OCI-LY7 (cell line): ENCODE data around the gene SCGB1C1. TPM values are rescaled to one million over a fixed set of nuclear protein-coding genes. Genes with fewer than 3 reads are reported as not detected.

Experiments used
- BruUV-seq: library from RNA; stranded (reverse); fragments of 400-500 nt; replicated peaks from 2 replicates; lab custom pipeline; 2021; lab: Mats Ljungman, UMichigan
- CTCF ChIA-PET: fragments of 300-600 bp; sonication (Branson Sonifier 250); formaldehyde crosslinking; loops from one replicate; lab custom pipeline; 2022; ENCODE audit warnings: antibody characterized with exemption; ENCODE audit not compliant: unreplicated experiment; lab: Charles Lee
- POLR2A ChIA-PET: fragments of 300-600 bp; sonication (Branson Sonifier 250); formaldehyde crosslinking; loops from one replicate; lab custom pipeline; 2022; ENCODE audit warnings: antibody characterized with exemption; lab: Charles Lee
- DNase-seq: peaks from one replicate; pipeline ENCODE4 v3.0.0-alpha.2; 2015; ENCODE audit warnings: low spot score
- H2AFZ ChIP-seq: fragments of 200-600 bp; sonication (generic), shearing (Covaris generic); 2 replicates; pipeline ENCODE4 v1.6.1; 2014; ENCODE audit warnings: mild to moderate bottlenecking, antibody characterized with exemption, low read length, moderate library complexity
- H3K27ac ChIP-seq: fragments of 200-600 bp; sonication (generic); 2 replicates; pipeline ENCODE4 v1.5.1; 2014; ENCODE audit warnings: mixed run types, low read depth, mild to moderate bottlenecking, moderate library complexity, low read length, inconsistent platforms; ENCODE audit not compliant: poor library complexity, severe bottlenecking
- H3K36me3 ChIP-seq: fragments of 200-600 bp; sonication (generic); 2 replicates; pipeline ENCODE4 v1.6.1; 2014; ENCODE audit warnings: mild to moderate bottlenecking, antibody characterized with exemption, low read length, moderate library complexity, mixed read lengths; ENCODE audit not compliant: insufficient read depth
- H3K4me1 ChIP-seq: fragments of 200-600 bp; sonication (generic); 2 replicates; pipeline ENCODE4 v1.5.1; 2014; ENCODE audit warnings: mild to moderate bottlenecking, low read length; ENCODE audit not compliant: insufficient read depth, poor library complexity, severe bottlenecking
- H3K4me2 ChIP-seq: fragments of 200-600 bp; sonication (generic); 2 replicates; pipeline ENCODE4 v1.6.1; 2014; ENCODE audit warnings: mild to moderate bottlenecking, low read length
- H3K4me3 ChIP-seq: fragments of 200-600 bp; sonication (generic); 2 replicates; pipeline ENCODE4 v1.5.1; 2014; ENCODE audit warnings: mild to moderate bottlenecking, low read depth, low read length; ENCODE audit not compliant: poor library complexity, severe bottlenecking
- H3K79me2 ChIP-seq: fragments of 200-600 bp; sonication (generic); 2 replicates; pipeline ENCODE4 v1.6.1; 2016; ENCODE audit warnings: low read depth, mild to moderate bottlenecking, low read length, moderate library complexity, mixed read lengths; ENCODE audit not compliant: insufficient read depth
- H3K9me2 ChIP-seq: fragments of 200-600 bp; sonication (generic); 2 replicates; pipeline ENCODE4 v1.6.1; 2016; ENCODE audit warnings: mild to moderate bottlenecking, low read length, mixed read lengths; ENCODE audit not compliant: insufficient read depth
- H3K9me3 ChIP-seq: fragments of 200-600 bp; sonication (generic); 2 replicates; pipeline ENCODE4 v1.6.1; 2014; ENCODE audit warnings: mild to moderate bottlenecking, mixed run types, low read length, mixed read lengths
- H4K20me1 ChIP-seq: fragments of 200-600 bp; sonication (generic); 2 replicates; pipeline ENCODE4 v1.6.1; 2014; ENCODE audit warnings: mild to moderate bottlenecking, antibody characterized with exemption, low read length, moderate library complexity, mixed read lengths; ENCODE audit not compliant: insufficient read depth
- CTCF ChIP-seq: fragments of 200-600 bp; sonication (generic); conservative IDR thresholded peaks from 2 replicates; pipeline ENCODE4 v1.5.1; 2014; ENCODE audit warnings: mild to moderate bottlenecking, antibody characterized with exemption, low read length, moderate library complexity, mixed read lengths
- EZH2phosphoT487 ChIP-seq: fragments of 200-600 bp; sonication (generic); IDR thresholded peaks from 2 replicates; pipeline ENCODE4 v1.6.1; 2018; ENCODE audit warnings: low read depth, borderline replicate concordance, mild to moderate bottlenecking, mixed run types, antibody characterized with exemption, low read length, moderate library complexity, mixed read lengths
- intact Hi-C: fragments of 100-400 bp; cut with micrococcal nuclease; formaldehyde crosslinking; loops from one replicate; pipeline ENCODE4 v1.10.0; 2022; ENCODE audit not compliant: unreplicated experiment
- total RNA-seq, 2 experiments: library from RNA; depleted of rRNA in 1 of 2; stranded (reverse); fragments of >200 nt in 1 of 2; shearing (Covaris generic) in 1 of 2; gene quantifications; 2 replicates each; pipeline ENCODE4 v1.2.3, GENCODE V29; 2014 to 2022

Gene SCGB1C1
- total RNA-seq, 2 experiments from 2014 or later: not detected

- no peaks in the 10 kb centered on the region for H3K9me3 ChIP-seq
- H3K79me2 ChIP-seq: peaks cover 32% of the 10 kb centered on the region
- peak overlapping the region; percentile 87 for H3K4me2 ChIP-seq
- H3K36me3 ChIP-seq: peaks cover 19% of the 10 kb centered on the region
- H3K9me2 ChIP-seq: no peaks in the 10 kb centered on the region
- H3K27ac ChIP-seq: peak overlapping the region; percentile 42
- peaks cover 10% of the 10 kb centered on the region; the same call in 1 of the 2 replicates for H4K20me1 ChIP-seq
- DNase-seq: no peak
- peak overlapping the region; percentile 75 for H2AFZ ChIP-seq
- ChIA-PET POLR2A (interaction anchor here (1.1 to 1.8 kb wide), 2 partner anchors 18 to 28 kb away, joined by 5 to 6 read pairs; partner anchors contain the start of genes BET1L and RIC8A), CTCF (no interaction called here)
- H3K4me3 ChIP-seq: peak overlapping the region; percentile 81
- BruUV-seq: no TSS peak
- no peak for TF ChIP-seq CTCF
- TF ChIP-seq EZH2phosphoT487: no peak
- H3K4me1 ChIP-seq: peaks cover 19% of the 10 kb centered on the region
- intact Hi-C loops: no loop called here
These were observed 42.7 kb downstream of the SCGB1C1 start for GRCh38 chr11:235609-235996.

- no TSS peak for BruUV-seq
- Histone ChIP-seq H3K79me2 (peaks cover 32% of the 10 kb centered on the region), H3K27ac (peak within 1 kb of the TSS; percentile 89), H2AFZ (peak within 1 kb of the TSS; percentile 79), H3K9me2 (no peaks in the 10 kb centered on the region), H3K9me3 (no peaks in the 10 kb centered on the region), H3K4me1 (peaks cover 19% of the 10 kb centered on the region), H3K36me3 (peaks cover 22% of the 10 kb centered on the region), H3K4me3 (peak within 1 kb of the TSS; percentile 99), H4K20me1 (peaks cover 10% of the 10 kb centered on the region; the same call in 1 of the 2 replicates), H3K4me2 (peak within 1 kb of the TSS; percentile 92)
- ChIA-PET CTCF (no interaction called here), POLR2A (interaction anchor here (0.9 to 1.8 kb wide), 4 partner anchors 12 to 28 kb away, joined by 3 to 7 read pairs (median 5); partner anchors contain the start of genes BET1L and RIC8A)
- peak; percentile 94 for DNase-seq
- intact Hi-C loops: loop anchor here (1.0 kb wide), 1 partner anchor 29 kb away; the partner anchor contains the start of genes BET1L and RIC8A
- no peak for TF ChIP-seq EZH2phosphoT487
These were observed 43.3 kb downstream of the SCGB1C1 start, which contains the start of gene SIRT3 for GRCh38 chr11:235997-236773. SIRT3 (minus strand) TSS chr11:236342; CDS start chr11:236328, 14 bp downstream.
